ENCODE data around the gene LYZL6. TPM values are rescaled to one million over a fixed set of nuclear protein-coding genes. Genes with fewer than 3 reads are reported as not detected.
"Not testable (repeated sequence)": the region's sequence is repeated elsewhere in the genome, so short reads cannot be mapped to it uniquely, and the experiment has no call there.

Gene LYZL6
- total RNA-seq, 1 experiment from 2014 or later: not detected

DNA sequence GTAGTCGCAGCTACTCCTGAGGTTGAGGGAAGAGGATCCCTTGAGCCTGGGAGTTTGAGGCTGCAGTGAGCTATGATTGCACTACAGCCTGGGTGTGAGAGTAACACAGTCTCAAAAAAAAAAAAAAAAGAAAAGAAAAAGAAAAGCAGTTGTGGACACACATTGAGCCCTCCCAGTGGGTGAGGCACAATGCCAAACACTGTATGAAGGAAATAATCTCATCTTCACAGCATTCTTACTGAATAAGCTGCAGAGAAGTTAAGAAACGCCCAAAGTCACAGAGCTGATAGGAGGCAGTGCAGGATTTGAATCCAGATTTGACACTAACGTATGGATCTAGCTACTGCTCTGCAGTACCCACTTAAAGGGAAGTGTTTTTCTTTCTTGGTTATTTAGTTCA, 5.9 kb upstream of the LYZL6 start:
- no peak for DNase-seq (ENCODE audit: low spot score)
- in situ Hi-C loops (cut with HindIII; ENCODE audit: low sequenced_read_pairs): no loop called here

DNA sequence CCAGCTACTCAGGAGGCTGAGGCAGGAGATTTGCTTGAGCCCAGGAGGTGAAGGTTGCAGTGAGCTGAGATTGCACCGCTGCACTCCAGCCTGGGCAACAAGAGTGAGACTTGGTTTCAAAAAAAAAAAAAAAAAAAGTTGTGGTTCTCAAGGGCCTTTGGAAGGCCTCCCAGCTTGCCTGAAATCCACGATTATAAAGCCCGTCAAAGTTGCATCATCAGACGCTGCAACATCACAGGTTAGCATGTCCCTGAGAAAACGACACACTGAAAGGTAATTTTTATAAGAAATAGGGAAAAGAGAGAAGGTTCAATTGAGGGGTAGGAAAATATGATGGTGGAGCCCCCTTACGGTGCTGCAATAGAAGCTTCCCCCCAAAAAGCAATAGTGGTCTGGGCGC, 4.6 kb upstream of the LYZL6 start:
- in situ Hi-C loops (cut with HindIII; ENCODE audit: low sequenced_read_pairs): no loop called here
- no peak for DNase-seq (ENCODE audit: low spot score)

DNA sequence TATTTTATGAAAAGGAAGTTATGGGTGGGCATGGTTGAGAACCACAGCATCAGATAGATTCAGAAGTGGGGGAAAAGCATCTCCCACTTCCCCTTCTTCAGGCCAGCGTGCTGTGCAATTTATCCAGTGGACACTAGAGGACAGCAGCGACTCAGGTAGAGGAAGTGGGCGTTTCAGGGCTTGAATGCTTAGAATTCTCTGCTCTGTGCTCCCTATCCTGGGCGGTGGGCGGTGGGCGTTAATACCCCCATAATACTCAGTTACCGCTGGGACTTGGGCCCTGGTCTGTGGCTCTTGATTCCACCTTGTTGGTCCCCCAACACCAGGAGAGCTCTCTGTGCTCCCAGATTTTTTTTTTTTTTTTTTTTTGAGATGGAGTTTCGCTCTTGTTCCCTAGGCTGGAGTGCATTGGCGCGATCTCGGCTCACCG, 3.7 kb upstream of the LYZL6 start:
- in situ Hi-C loops (cut with HindIII; ENCODE audit: low sequenced_read_pairs): no loop called here
- peak; percentile 27 for DNase-seq (ENCODE audit: low spot score)

DNA sequence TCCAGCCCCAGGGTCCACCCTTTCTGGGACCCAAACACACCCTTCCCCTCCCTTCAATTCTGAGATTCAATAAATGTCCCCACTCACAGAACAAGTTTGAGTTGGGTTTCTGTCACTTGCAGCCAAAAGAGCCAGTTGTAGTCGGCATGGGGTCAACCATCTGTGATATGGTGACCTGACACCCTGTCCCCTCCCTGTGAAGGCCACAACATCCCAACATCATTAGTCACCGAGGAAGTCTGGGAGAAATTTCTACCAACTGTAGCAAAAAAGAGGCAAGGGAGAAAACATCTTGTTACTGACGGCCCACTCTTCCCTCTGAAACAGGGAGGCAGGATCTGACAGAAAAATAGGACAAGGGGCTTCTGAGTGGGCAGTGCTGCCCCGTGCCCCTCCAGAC, 638 bp upstream of the LYZL6 start:
- in situ Hi-C loops (cut with HindIII; ENCODE audit: low sequenced_read_pairs): no loop called here
- no peak for DNase-seq (ENCODE audit: low spot score)

DNA sequence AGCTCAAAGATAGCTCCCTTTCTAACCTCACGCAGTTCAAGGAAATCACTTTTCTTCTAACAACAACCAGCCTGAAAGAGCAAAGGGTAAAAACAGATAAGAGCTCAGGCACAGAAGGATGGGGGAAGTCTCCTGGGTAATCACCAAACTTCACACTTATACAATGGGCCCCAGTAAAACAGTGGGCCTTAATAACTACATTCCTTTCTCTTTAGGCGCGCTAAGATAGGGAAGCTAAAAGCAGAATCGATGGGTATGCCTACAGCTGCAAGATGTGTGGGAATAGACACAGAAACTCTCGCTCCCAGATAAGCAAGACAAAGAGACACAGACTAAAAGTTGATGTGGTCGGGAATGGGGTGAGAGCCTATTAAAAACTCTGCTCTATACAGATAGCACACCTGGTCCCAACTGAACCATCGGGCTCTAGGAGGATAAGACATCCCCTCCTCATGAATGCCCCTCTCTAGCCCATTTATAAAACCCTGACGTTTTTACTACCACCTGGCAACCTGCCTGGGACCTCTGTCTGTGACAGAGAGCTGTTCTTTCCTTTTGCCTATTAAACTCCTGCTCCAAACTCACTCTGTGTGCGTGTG, 826 bp downstream of the LYZL6 start:
- in situ Hi-C loops (cut with HindIII; ENCODE audit: low sequenced_read_pairs): no loop called here

DNA sequence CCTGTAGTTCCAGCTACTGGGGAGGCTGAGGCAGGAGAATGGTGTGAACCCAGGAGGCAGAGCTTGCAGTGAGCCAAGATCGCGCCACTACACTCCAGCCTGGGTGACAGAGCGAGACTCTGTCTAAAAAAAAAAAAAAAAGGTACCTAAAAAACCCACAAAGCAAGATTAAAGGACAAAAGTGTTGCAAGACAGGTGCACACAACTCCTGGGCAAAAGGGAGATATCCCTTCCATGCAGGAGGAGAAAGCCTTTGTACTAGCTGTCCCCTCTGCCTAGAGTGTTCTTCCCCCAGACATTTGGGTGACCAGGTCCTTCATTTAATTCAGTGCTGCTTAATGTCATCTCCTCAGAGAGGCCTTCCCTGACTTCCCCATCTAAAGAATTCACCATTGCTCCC, 5.0 kb downstream of the LYZL6 start:
- in situ Hi-C loops (cut with HindIII; ENCODE audit: low sequenced_read_pairs); DNase-seq (ENCODE audit: low spot score): not testable (repeated sequence)

More for the DNA sequence above, 826 bp downstream of the LYZL6 start:
- DNase-seq (ENCODE audit: low spot score): no peak

DNA sequence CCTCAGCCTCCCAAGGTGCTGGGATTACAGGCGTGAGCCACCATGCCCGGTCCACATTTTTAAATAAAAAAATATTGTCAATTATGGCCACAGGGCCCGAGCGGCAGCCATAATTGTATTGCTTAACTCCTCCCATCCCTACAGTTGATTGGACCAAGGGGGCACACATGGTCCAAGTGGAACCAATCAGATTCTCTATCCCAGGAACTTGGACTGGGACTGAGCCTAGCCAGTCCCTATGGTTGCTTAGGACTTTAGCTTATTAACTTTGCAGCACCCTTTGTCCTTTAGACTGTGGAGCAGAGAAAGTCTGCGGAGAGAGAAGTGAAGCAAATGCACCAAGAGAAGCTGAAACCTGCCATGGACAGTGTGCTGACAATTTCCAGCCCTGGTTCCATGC, 7.5 kb downstream of the LYZL6 start:
- in situ Hi-C loops (cut with HindIII; ENCODE audit: low sequenced_read_pairs): no loop called here
- no peak for DNase-seq (ENCODE audit: low spot score)

DNA sequence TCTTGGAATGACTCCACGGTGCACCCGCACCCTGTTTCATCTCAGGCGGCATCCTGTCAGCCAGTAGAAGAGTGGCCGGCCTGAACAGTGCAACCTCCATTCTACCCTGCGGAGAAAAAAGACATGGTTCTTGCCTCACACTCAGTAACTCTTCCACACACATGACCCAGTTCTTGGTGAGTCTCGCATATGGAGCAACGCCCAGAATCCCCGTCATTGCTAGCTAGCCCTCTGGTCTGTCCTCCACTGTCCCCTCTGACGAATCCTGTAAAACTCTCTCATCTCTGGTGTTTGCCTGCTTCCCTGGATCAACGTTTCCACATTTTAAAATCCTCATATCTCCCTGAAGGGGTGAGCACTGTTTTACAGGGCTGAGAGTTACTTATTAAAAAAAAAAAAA, 8.8 kb downstream of the LYZL6 start:
- in situ Hi-C loops (cut with HindIII; ENCODE audit: low sequenced_read_pairs): no loop called here

DNA sequence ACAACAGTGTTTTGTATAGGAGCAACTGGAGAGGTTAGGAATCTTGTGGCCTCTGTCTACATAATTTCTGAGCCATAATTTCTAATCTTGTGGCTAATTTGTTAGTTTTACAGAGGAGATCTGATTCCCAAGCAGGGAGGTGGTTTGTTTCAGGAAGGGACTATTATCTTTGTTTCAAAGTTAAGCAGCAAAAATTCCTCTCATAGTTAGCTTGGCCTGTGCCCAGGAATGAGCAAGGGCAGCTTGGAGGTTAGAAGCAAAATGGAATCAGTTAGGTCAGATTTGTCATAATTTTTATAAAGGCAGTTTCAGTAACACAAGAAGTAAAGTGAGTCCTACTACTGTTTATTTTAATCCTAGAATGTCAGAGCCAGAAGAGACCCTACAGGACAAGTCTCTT, 10.9 kb downstream of the LYZL6 start:
- in situ Hi-C loops (cut with HindIII; ENCODE audit: low sequenced_read_pairs): no loop called here
- no peak for DNase-seq (ENCODE audit: low spot score)

More for the DNA sequence above, 8.8 kb downstream of the LYZL6 start:
- no peak for DNase-seq (ENCODE audit: low spot score)

DNA sequence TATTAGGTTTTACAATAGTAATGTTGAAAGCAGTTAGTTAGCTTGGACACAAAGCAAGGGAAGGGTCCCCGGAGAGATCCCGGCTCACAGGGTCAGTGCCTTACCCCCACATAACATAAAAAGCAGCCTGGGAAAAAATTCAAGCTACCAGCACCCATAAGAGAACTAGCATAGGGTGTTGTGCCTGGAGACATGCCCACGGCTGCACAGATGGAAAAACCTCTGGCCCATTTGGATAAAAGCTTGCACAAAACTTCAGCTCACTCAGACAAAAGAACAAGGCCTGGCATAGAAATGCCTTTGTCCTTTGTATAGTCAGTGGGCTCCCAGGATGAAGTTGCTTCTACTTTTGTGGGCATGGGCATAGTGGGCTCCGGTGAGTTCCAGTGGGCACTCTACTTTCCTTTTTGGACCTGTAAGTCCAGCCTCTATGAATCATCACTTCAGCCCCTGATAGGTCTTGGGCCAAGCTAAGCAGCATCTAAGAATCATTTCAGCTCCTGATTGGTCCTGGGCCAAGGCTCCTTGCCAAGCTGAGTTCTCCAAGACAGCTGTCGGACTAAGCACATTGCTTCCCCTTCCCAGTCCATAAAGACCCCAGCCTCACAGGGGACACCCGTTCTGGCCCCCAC, 11.6 kb downstream of the LYZL6 start:
- DNase-seq (ENCODE audit: low spot score): no peak
- in situ Hi-C loops (cut with HindIII; ENCODE audit: low sequenced_read_pairs): no loop called here

DNA sequence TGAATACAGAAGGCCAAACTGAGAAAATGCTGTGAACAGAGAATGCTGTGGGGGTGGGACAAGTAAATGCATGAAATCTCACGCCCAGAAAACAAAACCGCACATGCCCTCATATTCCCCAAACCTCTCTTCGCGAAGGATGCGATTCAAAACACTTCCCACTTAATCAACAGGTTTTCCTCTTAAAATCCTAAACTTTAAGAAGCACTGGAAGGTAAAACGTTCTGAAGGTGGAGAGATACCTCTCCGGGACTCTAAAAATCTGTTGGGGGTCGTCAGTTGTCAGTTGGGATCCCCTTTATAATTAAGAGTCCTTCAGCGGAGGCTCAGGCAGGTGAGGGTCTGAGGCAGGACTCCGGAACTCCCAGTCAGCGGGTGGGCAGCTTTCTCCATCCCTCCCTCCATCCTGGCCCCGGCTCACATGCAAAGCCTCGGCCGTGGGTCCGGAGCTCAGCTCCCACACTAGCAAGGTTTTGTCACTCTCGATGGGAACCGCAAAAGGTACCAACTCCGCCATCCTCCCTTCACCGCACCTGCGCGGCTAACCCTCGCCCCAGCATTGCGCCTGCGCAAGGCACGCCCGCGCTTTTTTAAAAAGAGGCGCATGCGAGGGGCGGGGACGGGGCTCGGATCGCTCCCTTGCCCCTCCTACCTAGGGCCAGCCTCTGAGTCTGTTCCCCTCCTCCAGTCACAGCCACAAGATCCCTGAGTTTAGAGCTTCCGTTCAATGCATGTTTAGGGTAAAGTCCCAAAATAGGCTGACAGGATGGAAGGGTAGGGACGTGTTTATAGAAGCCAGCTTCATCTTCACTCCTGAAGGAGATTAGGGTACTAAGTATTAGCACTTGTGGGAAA, 13.1 kb downstream of the LYZL6 start, which contains the start of gene RDM1:
RDM1 (minus strand) TSS at position 563 of the 855 bp plus-strand sequence; CDS start at position 517, 46 bp downstream.
- in situ Hi-C loops (cut with HindIII; ENCODE audit: low sequenced_read_pairs): no loop called here
- DNase-seq (ENCODE audit: low spot score): peak; percentile 55

DNA sequence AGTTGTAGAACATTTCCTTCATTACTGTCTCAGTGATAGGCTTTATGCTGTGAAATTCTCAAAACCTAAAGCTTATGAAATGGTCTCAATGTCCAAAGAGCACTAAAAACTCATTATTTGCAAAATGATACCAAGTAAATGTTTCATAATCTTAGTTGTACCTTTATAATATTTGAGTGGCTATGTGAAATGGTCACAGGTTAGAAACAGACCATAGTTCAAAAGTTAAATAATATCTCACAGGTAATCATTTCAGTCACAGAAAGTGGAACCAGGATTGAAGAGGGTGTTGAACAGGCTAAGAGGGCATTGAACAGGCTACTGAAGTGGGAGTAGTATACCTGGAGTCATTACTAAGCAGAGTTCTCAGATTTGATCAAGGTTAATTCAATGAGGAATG, 15.8 kb downstream of the LYZL6 start:
- no peak for DNase-seq (ENCODE audit: low spot score)
- in situ Hi-C loops (cut with HindIII; ENCODE audit: low sequenced_read_pairs): no loop called here

DNA sequence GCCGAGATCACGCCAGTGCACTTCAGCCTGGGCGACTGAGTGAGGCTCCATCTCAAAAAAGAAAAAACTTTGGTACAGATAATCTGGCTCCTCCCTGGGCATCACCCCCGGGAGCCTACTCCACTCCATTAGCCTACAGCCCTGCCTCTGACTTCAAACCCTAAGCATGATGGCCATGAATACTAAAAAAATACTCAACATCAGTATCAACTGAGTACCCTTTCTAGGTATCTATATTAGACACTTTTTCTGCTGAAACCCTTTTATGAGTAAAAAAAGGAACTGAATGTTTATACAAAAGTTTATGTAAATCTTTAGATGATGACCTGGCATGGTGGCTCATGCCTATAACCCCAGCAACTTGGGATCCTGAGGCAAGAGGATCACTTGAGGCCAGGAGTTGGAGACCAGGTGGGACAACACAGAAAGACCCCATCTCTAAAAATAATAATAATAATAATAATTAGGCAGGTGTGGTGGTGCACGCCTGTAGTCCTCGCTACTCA, 19.9 kb downstream of the LYZL6 start:
- DNase-seq (ENCODE audit: low spot score): no peak
- in situ Hi-C loops (cut with HindIII; ENCODE audit: low sequenced_read_pairs): no loop called here

DNA sequence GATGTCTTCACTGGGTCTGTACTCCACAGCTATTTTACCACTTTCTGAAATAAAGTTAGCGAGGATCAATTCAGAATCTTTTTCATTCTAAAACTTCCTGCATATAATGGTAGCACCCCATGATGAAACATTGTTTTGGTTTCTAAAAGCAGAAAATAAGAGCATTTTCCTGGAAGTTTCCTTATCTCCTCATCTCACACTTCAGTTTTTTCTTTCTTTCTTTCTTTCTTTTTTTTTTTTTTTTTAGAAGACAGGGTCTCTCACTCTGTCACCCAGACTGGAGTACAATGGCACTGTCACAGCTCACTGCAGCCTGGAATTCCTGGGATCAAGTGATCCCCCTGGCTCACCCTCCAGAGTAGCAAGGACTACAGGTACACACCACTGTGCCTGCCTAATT, 23.3 kb downstream of the LYZL6 start:
- in situ Hi-C loops (cut with HindIII; ENCODE audit: low sequenced_read_pairs): no loop called here

DNA sequence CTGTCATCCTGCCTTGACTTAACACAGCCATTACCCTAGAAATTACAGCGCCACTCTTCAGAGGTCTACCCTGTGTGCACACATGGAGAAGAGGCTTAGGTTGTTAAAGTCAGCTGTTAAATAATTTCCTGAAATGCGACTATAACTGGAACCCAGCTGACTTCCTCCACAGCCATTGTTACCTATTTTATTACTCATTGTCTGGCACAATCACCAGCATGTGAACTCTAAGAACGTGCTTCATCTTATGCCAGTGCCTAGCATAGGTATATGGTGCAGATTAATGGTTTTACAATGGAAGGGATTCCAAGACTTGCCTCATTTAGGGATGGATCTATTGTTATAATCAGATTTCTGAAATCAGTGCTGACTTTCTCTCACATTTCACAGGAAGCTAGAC, 24.8 kb downstream of the LYZL6 start:
- in situ Hi-C loops (cut with HindIII; ENCODE audit: low sequenced_read_pairs): no loop called here
- no peak for DNase-seq (ENCODE audit: low spot score)

More for the DNA sequence above, 23.3 kb downstream of the LYZL6 start:
- DNase-seq (ENCODE audit: low spot score): no peak

DNA sequence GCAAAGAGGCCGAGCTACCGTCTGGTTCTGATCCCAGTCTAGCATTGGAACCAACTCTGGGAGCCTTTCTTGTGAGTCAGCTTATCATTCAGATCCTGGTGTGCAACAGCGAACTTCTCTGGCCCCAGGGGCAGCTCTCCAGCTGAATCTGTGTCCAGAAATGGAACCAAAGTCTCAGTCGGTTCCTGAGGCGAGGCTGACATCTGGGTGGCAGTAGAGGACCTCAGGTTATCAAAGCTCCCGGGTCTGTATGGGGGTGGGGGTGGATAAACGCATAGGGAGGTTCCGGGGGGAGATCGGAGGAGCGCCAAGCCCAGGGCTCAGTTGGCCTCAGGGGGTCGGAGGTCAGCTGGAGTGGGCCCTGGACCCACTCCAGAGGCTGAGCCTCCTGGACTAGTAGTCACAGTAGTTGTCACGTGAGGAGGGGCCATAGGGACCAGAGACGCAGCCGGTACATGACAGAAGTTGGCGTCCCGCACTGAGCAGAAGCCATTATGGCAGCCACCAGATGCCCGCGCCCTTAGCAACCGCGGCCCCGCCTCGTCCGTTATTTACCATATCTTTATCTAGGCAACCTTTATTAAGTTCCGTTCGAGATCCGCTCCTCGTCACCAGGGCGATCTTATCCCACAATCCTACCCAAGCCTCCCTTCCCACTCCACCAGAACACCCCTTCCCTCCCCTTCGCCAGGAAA, 25.8 kb downstream of the LYZL6 start:
- in situ Hi-C loops (cut with HindIII; ENCODE audit: low sequenced_read_pairs): no loop called here
- no peak for DNase-seq (ENCODE audit: low spot score)

DNA sequence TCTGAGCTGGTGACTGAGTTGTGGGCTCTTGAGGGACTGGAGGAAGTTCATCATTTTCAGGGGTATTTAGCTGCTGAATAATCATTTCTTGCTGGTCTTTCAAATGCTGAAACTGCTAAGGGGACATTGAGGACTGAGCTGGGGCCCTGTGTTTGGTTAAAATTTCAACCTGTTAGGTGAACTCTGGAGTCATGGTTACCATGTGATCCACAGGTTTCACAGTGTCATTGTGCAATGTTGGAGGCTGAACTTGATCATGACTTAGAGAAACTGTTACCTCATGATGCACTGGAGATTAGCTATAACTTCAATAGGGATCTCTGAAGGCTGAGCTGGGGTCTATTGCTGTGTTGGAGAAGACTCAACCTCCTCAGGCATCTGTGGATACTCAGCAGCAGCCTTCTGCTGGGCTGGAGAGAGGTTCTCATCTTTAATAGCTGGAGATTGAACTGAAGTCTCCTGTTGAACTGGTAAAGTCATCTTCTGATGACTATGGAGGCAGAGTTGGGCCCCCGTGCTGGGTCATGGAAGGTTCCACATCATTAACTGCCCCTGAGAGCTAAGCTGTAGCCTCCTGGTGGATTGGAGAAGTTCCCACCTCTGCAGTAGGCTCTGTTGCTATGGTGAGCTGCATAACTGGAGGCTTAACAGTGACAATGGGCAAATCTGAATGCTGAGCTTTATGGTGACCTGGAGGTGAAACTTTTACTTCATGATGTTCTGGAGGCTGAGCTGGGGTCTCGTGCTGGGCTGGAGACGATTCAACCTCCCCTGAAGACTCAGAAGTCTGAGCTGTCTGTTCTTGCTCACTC, 28.2 kb downstream of the LYZL6 start:
- in situ Hi-C loops (cut with HindIII; ENCODE audit: low sequenced_read_pairs): no loop called here
- no peak for DNase-seq (ENCODE audit: low spot score)

DNA sequence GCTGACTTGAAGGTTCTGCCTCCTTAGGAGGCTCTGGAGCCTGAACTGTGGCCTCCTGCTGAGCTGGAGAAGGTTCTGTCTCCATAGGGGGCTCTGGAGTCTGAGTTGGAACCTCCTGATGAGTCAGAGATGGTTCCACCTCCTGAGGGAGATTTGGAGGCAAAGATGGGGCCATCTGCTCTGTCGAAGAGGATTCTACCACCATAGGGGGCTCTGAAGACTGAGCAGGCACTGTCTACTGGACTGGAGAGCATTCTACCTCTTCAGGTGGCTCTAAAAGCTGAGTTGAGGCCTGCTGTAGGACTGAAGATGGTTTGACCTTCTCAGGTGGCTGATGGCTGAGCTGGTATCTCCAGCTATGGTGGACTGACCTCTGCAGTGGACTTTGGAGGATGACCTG, 29.2 kb downstream of the LYZL6 start:
- DNase-seq (ENCODE audit: low spot score): no peak
- in situ Hi-C loops (cut with HindIII; ENCODE audit: low sequenced_read_pairs): no loop called here

DNA sequence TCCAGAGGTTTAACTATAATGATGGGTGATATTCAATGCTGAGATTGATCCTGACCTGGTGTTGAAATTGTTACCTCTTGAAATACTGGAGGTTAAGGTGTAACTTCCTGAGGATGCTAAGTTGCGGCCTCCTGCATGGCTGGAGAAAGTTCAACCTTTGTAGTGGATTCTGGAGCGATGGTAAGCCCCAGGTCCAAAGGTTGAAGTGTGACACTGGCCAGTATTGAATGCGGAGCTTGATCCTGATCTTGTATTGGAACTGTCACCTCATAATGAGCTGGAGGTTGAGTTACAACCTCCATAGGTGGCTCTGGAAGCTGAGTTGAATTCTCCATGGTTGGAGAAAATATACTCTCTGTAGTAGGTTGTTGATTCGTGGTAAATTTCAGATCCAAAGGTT, 29.9 kb downstream of the LYZL6 start:
- DNase-seq (ENCODE audit: low spot score): no peak
- in situ Hi-C loops (cut with HindIII; ENCODE audit: low sequenced_read_pairs): no loop called here
